SK-N-SH (cell line): ENCODE results near the gene UGGT2. TPM values are rescaled to one million over a fixed set of nuclear protein-coding genes. Genes with fewer than 3 reads are reported as not detected.

ENCODE experiments used
- CTCF ChIA-PET: fragments of 300-600, 350-600 bp; formaldehyde crosslinking; extraction: SDS; loops from one replicate; lab custom pipeline; 2021; lab: Yijun Ruan, JAX
- POLR2A ChIA-PET: fragments of 350-600 bp; sonication (Branson Sonifier 250); formaldehyde crosslinking; extraction: SDS; loops from one replicate; lab custom pipeline; 2020; ENCODE audit warnings: antibody characterized with exemption, inconsistent platforms; lab: Yijun Ruan, JAX
- DNase-seq: peaks from one replicate; pipeline ENCODE4 v3.0.0; 2012
- H2AFZ ChIP-seq: fragments of 200-600 bp; sonication (generic); 2 replicates; pipeline ENCODE4 v1.8.1; 2016; ENCODE audit warnings: antibody characterized with exemption, mild to moderate bottlenecking, low read depth
- H3F3A ChIP-seq: fragments of 200-600 bp; sonication (generic); replicated peaks from 2 replicates; pipeline ENCODE3; 2016; ENCODE audit warnings: antibody characterized with exemption, mild to moderate bottlenecking; ENCODE audit not compliant: insufficient read depth
- H3K27ac ChIP-seq, 2 experiments: fragments of 200-500 bp in 1 of 2; fragments of 200-600 bp in 1 of 2; sonication (Bioruptor generic) in 1 of 2; sonication (generic), shearing (Covaris generic) in 1 of 2; 2 replicates each; pipeline versions ENCODE4 v1.5.1 to v1.6.1; 2014 to 2016; ENCODE audit warnings: low read depth in 2 of 2, inconsistent platforms in 1 of 2, low read length in 1 of 2, mild to moderate bottlenecking in 1 of 2, mixed read lengths in 1 of 2
- H3K27me3 ChIP-seq: fragments of 200-600 bp; sonication (generic), shearing (Covaris generic); 2 replicates; pipeline ENCODE4 v1.6.1; 2016; ENCODE audit warnings: mixed run types; ENCODE audit not compliant: insufficient read depth
- H3K36me3 ChIP-seq, 2 experiments: fragments of 200-500 bp in 1 of 2; fragments of 200-600 bp in 1 of 2; sonication (Bioruptor generic) in 1 of 2; sonication (generic) in 1 of 2; replicated peaks in 1 of 2; 2 replicates each; pipeline versions ENCODE3 to v1.5.1; 2014 to 2016; ENCODE audit warnings: low read length in 1 of 2, mild to moderate bottlenecking in 1 of 2; ENCODE audit not compliant: insufficient read depth in 2 of 2, control insufficient read depth in 1 of 2
- H3K4me1 ChIP-seq, 2 experiments: fragments of 200-500 bp in 1 of 2; fragments of 200-600 bp in 1 of 2; sonication (Bioruptor generic) in 1 of 2; sonication (generic), shearing (Covaris generic) in 1 of 2; 2 replicates each; pipeline versions ENCODE4 v1.5.1 to v1.6.1; 2014 to 2016; ENCODE audit warnings: low read depth in 1 of 2, low read length in 1 of 2, mixed run types in 1 of 2; ENCODE audit not compliant: insufficient read depth in 2 of 2, control insufficient read depth in 1 of 2
- H3K4me2 ChIP-seq: fragments of 200-600 bp; sonication (generic), shearing (Covaris generic); 2 replicates; pipeline ENCODE4 v1.6.1; 2017; ENCODE audit warnings: mixed run types
- H3K4me3 ChIP-seq, 2 experiments: fragments of 200-500 bp in 1 of 2; fragments of 200-600 bp in 1 of 2; sonication (Bioruptor generic) in 1 of 2; sonication (generic), shearing (Covaris generic) in 1 of 2; 2 replicates each; pipeline versions ENCODE4 v1.5.1 to v1.8.1; 2014 to 2016; ENCODE audit warnings: low read depth in 2 of 2, inconsistent platforms in 1 of 2, low read length in 1 of 2, mild to moderate bottlenecking in 1 of 2, mixed read lengths in 1 of 2, moderate library complexity in 1 of 2
- H3K79me2 ChIP-seq: fragments of 200-600 bp; sonication (generic); 2 replicates; pipeline ENCODE4 v1.8.1; 2017; ENCODE audit warnings: mild to moderate bottlenecking; ENCODE audit not compliant: insufficient read depth
- H3K9ac ChIP-seq: fragments of 200-600 bp; sonication (generic); 2 replicates; pipeline ENCODE4 v1.6.1; 2017; ENCODE audit warnings: mixed run types
- H3K9me2 ChIP-seq: fragments of 200-600 bp; sonication (generic); 2 replicates; pipeline ENCODE4 v1.6.1; 2017; ENCODE audit warnings: mixed run types
- H3K9me3 ChIP-seq: fragments of 200-600 bp; sonication (generic); 2 replicates; pipeline ENCODE4 v1.6.1; 2017; ENCODE audit warnings: mixed run types, mild to moderate bottlenecking, moderate library complexity
- H4K20me1 ChIP-seq: fragments of 200-600 bp; sonication (generic); 2 replicates; pipeline ENCODE4 v1.6.1; 2017; ENCODE audit warnings: mild to moderate bottlenecking, mixed run types; ENCODE audit not compliant: insufficient read depth
- ELF1 ChIP-seq: IDR thresholded peaks from 2 replicates; pipeline ENCODE4 v1.4.0; 2012
- FOSL2 ChIP-seq: IDR thresholded peaks from 2 replicates; pipeline ENCODE4 v1.4.0; 2012; ENCODE audit warnings: low read depth, mild to moderate bottlenecking, moderate library complexity, borderline replicate concordance
- GABPA ChIP-seq: IDR thresholded peaks from 2 replicates; pipeline ENCODE4 v1.4.0; 2012; ENCODE audit warnings: low read depth, mild to moderate bottlenecking
- GATA2 ChIP-seq: sonication (generic); formaldehyde crosslinking; IDR thresholded peaks from 2 replicates; pipeline ENCODE4 v1.5.0; 2020; ENCODE audit warnings: mild to moderate bottlenecking, missing genetic modification reagents
- MXI1 ChIP-seq: IDR thresholded peaks from 2 replicates; pipeline ENCODE4 v1.6.1; 2012; ENCODE audit warnings: mild to moderate bottlenecking, low read depth, low read length, improper control_type of control experiment
- NRF1 ChIP-seq: IDR thresholded peaks from 2 replicates; pipeline ENCODE4 v1.6.1; 2012; ENCODE audit warnings: low read depth, mild to moderate bottlenecking, low read length
- POLR2AphosphoS5 ChIP-seq: IDR thresholded peaks from 2 replicates; pipeline ENCODE4 v1.6.1; 2012; ENCODE audit warnings: low read depth, low read length
- RCOR1 ChIP-seq: fragments of 150-350 bp; IDR thresholded peaks from 2 replicates; pipeline ENCODE4 v1.6.1; 2017; ENCODE audit warnings: antibody characterized with exemption, low read length
- RFX5 ChIP-seq: IDR thresholded peaks from 2 replicates; pipeline ENCODE4 v1.6.1; 2012; ENCODE audit warnings: mild to moderate bottlenecking, improper control_type of control experiment, low read length
- TAF1 ChIP-seq: IDR thresholded peaks from 2 replicates; pipeline ENCODE4 v1.6.1; 2012; ENCODE audit warnings: low read depth, mild to moderate bottlenecking, low read length, moderate library complexity, borderline replicate concordance
- YY1 ChIP-seq: IDR thresholded peaks from 2 replicates; pipeline ENCODE4 v1.4.0; 2012; ENCODE audit warnings: low read depth, mild to moderate bottlenecking
- WGBS: methylation state at CpG from one replicate; pipeline ENCODE4 v1.1.6; 2017; ENCODE audit warnings: low lambda C conversion rate; 5-methylcytosine and 5-hydroxymethylcytosine counted together
- polyA plus RNA-seq, 3 experiments: library from polyadenylated mRNA; depleted of rRNA; stranded (reverse); fragments of >200 nt; gene quantifications; 2 replicates each; pipeline ENCODE4 v1.2.3, GENCODE V29; 2012
- TF ChIP-seq, protein P1 (sequence below): IDR thresholded peaks from 2 replicates; pipeline ENCODE4 v1.4.0; 2012; ENCODE audit warnings: low read depth

The UGGT2 gene
- 13.3 and 20.2 TPM in 2 replicates for polyA plus RNA-seq (2012; rRNA removed)
- polyA plus RNA-seq (2012; cell fraction: cytosol; rRNA removed): 15.2 and 18.4 TPM in 2 replicates
- polyA plus RNA-seq (2012; cell fraction: nucleus; rRNA removed): 17.1 and 43.0 TPM in 2 replicates

DNA sequence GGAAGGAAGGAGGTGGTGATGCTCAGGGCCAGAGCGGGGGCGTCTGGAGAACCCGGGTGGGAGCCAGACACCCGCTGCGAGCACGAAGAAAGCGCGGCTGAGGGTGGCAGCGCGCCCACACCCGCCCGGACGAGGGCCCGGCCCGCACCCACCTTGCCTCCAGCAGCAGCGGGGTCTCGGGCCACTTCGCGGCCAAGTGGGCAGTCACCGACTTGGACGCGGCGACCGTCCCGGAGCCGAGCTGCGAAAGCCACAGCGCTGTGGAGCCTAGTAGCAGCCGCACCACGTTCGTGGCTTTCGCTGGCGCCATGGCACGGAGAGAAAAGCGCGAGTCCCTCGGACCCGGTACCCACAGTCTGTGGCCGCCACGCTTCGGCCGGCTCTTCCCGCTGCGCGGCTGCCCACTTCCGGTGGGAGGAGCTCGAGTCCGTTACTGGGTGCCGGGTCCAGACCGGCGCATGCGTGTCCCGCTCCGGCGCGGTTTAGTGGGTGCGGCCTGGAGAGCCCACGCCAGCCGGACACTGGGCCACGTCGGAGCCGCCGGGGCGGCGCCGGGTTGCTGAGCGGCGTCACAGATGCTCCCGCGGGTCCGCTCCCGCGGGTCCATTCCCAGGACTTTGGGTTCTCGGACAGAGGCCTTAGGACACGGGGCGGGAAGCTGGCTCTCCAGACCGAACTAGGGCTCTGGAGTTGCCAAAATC, at the start of gene UGGT2:
Gene UGGT2 (minus strand): TSS at position 399 of the 701 bp plus-strand sequence. CDS start 89 bp downstream, at position 310.
- H4K20me1 ChIP-seq: 0 out of 2 replicates have a peak, but pooled peaks cover 4% of the 10 kb centered on the region
- no peaks in the 10 kb centered on the region for H3K36me3 ChIP-seq
- ChIA-PET POLR2A (interaction anchor here (0.7 to 1.6 kb wide), 3 partner anchors 19 to 29 kb away, joined by 4 to 5 read pairs (median 5); no protein-coding TSS in a partner anchor), CTCF (interaction anchor here (1.4 to 2.7 kb wide), 4 partner anchors 13 to 765 kb away, joined by 5 to 13 read pairs (median 8); no protein-coding TSS in a partner anchor)
- peak within 1 kb of the TSS; percentile 80 for H3K9ac ChIP-seq
- H3K4me2 ChIP-seq: peak within 1 kb of the TSS; percentile 83
- DNase-seq: peak; percentile 99
- H3F3A ChIP-seq: no peaks in the 10 kb centered on the region
- peaks cover 0 to 3% of the 10 kb centered on the region in 2 experiments; a peak in 2 of 4 replicates for H3K4me1 ChIP-seq
- H2AFZ ChIP-seq: peak within 1 kb of the TSS; percentile 99
- peaks cover 49% of the 10 kb centered on the region for H3K79me2 ChIP-seq
- H3K9me3 ChIP-seq: no peaks in the 10 kb centered on the region
- H3K27me3 ChIP-seq: no peaks in the 10 kb centered on the region
- no peak for TF ChIP-seq FOSL2
- TF ChIP-seq, protein P1, sequence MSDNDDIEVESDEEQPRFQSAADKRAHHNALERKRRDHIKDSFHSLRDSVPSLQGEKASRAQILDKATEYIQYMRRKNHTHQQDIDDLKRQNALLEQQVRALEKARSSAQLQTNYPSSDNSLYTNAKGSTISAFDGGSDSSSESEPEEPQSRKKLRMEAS: peak; percentile 96
- TF ChIP-seq MXI1: peak; percentile 96
- 0 out of 2 replicates have a peak, but pooled peaks have one; percentile 47 for TF ChIP-seq YY1
- peak; percentile 91 for TF ChIP-seq POLR2AphosphoS5
- TF ChIP-seq RFX5: no peak
- peak; percentile 60; the same call in 1 of the 2 replicates for TF ChIP-seq TAF1
- TF ChIP-seq GABPA: peak; percentile 80
- TF ChIP-seq RCOR1: peak; percentile 27; the same call in 1 of the 2 replicates
- TF ChIP-seq ELF1: peak; percentile 80
- TF ChIP-seq NRF1: peak; percentile 95
- H3K4me3 ChIP-seq: peak within 1 kb of the TSS; percentile 74 to 98
- H3K27ac ChIP-seq: peak within 1 kb of the TSS; percentile 68 to 85
- H3K9me2 ChIP-seq: no peaks in the 10 kb centered on the region
- WGBS: 0% methylated on average over 9 of the region's 77 CpGs

DNA sequence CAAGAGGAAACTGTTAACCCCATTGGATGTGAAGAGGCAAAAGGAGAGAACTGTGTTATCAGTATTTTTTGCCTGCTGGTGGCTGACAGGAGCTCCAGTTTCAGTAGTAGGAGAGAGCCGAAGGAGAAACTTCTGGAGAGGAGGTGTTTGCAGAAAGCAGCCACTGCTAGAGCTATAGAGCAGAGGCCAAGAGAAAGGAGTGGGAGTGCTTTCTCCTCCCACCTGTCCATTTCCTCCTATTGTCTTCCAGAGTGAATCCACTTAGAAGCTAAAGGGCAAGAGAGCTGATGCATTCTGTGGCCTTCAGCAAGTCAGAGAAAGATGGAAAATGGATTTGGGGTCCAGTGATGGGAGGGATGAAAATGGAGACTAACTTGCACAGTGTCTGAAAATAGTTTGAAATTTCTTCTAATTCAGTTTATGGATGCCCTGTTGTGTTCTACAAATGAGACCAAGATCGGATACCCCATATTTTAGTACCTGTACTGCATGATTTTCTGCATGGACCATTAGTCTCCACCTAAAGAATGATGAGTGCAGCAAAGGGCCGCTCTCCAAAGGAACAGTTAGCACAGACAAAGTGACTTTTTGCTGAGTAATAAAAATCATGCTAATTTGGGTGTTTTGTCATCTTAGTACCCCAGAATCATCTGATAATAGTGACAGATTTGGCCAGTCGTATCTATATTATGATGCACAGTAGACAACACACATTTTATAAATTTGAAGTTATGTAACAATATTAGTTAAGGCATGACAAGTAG, 47.4 kb upstream of the UGGT2 start:
- no peak for TF ChIP-seq GATA2 (CRISPR knock-in tag)
- TF ChIP-seq, all 33 proteins: peak for 0
- no peak overlapping the region for H3K4me2 ChIP-seq
- no peaks in the 10 kb centered on the region for H3F3A ChIP-seq
- H3K9me3 ChIP-seq: no peaks in the 10 kb centered on the region
- H3K79me2 ChIP-seq: no peaks in the 10 kb centered on the region
- no peaks in the 10 kb centered on the region for H3K36me3 ChIP-seq
- H2AFZ ChIP-seq: no peak overlapping the region
- CTCF ChIA-PET: no interaction called here
- H3K9me2 ChIP-seq: no peaks in the 10 kb centered on the region
- POLR2A ChIA-PET: no interaction called here
- H3K27me3 ChIP-seq: no peaks in the 10 kb centered on the region; the same call in 1 of the 2 replicates
- no peak overlapping the region for H3K27ac ChIP-seq
- WGBS: 47% methylated on average over 4 of the region's 4 CpGs
- H3K9ac ChIP-seq: no peak overlapping the region
- no peak overlapping the region for H3K4me3 ChIP-seq
- H3K4me1 ChIP-seq: peaks cover 0 to 3% of the 10 kb centered on the region in 2 experiments; a peak in 1 of 4 replicates
- no peak for DNase-seq
- no peaks in the 10 kb centered on the region for H4K20me1 ChIP-seq
